GOT3 (cell line): ENCODE measurements around the gene SHTN1.

Experiments
- DNase-seq: peaks from one replicate; lab custom pipeline; 2025; ENCODE audit warnings: mixed read lengths; lab: John Stamatoyannopoulos, UW

Gene SHTN1

DNA sequence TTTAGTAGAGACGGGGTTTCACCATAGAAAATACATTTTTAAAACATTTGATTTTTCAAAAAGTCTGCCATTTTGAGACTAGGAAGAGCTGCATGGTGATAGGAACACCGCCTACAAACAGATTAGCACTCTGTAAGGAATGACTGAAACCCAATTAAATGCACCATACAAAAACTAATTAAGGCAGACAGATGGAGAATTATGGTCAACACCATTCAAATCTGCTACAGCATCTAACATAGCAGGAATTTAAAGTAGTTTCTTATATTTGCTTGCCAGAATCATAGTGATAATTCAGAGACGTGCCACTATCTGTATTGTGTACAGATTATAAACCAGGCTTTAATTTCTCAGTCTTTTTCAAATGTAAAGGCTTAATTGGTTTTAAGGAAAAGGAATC is 87.5 kb downstream of the SHTN1 start:
- no peak for DNase-seq

DNA sequence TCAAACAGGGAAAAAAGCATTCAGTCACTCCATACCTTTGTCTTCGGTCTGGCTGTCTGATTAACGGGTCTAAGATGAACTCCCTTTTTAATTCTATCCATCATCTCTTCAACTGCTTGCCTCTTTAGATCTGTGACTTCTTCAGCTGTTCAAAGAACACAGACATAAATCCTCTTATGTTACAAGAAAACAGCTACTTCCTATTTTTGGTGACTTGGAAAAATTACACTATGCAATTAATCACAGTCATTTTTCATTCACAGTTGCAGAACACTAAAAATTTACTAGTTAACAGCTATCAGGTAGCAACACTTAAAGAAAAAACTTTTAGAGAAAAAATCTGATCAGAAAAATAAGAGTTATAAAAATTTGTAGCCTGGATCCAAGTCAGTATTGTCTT is 89.6 kb downstream of the SHTN1 start:
- DNase-seq = no peak

DNA sequence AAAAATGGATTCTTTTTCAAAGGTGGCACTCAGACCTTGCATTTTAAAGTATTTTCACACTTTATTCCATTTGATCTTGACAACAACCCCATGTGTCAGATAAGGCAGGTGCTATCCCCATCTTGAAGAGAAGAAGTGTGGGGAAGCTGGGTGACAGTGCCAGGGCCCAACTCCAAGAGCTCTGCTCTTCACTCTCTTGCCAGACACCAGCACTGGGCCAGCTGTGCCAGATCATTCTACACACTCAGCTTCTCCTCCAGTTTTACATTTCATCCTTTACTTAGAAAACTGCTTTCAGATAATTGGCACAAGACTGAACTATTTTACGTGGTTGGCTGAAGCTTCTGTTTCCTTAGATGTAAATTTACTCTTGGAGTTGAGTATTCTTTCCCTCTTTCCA is 91.3 kb downstream of the SHTN1 start:
- no peak for DNase-seq

GRCh38 chr10:116912162-116912561 is 92.8 kb downstream of the SHTN1 start:
- no peak for DNase-seq

DNA sequence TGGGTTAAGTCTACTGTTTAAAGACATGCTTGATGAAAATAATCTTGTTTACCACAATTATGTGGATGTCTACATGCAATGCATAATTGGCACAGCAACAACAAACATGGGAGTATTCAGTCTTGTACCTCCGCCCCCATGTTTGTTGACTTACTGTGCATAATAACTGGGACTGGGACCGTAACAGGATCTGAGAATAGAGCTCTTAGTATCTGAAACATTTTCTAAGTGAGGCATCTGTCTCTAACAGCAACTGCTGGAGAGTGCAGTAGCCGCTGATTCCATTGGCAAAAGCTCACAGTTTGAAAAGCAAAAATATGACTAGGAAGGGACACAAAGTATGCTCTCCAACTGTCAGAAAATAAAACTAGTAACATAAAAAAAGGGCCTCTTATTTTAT is 94.1 kb downstream of the SHTN1 start:
- DNase-seq = no peak

DNA sequence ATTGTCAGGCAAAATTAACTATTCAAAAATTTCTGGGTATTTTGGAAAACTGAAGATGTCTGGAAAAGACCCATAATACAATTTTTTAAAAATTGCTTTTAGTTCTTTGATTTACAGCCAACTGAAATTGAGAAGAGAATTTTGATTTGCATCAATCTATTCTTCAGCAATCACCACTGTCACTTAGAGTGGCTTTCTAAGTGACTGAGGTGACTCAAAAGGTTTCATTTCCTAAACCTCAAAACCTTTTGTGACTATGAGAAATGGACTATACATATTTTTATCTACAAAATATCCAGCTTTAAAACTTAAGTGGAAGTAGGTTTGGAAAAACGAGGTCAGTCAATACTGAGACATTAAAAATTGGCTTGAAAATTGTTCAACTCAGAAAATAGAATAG is 95.7 kb downstream of the SHTN1 start:
- no peak for DNase-seq

DNA sequence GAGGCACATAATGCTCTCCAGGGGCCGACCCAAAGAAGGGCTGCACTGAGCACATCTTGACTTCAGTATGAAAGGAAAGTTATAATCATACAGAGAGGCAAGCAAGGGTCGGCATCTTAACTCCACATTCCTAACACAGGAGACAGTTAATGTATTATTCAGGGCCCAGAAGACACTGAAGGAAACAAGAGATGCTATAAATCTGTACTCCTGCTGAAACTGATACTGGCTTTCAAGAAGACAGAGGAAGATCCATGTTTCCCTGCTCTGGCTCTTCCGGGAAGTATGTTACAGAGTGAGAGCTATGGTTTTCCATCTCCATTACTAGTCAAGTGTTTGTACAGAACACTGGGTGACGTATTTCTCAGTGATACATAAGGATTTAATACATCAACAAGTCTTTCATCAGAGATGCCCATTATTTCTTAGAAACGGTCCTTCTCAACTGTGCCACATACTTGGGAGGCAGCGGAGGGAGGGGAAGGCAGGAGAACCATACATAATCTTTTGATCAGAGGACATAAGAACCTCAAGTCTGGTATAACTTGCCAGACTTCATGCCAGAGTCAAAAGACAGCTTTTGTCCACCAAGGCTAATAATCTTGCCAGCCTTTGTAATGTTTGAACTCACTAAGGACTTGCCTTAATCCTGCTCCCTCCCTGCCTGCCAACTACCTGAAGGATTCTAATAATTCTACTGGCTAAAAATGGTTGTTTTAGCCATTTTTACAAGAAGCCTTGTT is 97.6 kb downstream of the SHTN1 start:
- no peak for DNase-seq

- DNase-seq = no peak
These were observed 99.2 kb downstream of the SHTN1 start for GRCh38 chr10:116905845-116906210.

- DNase-seq = no peak
These were observed 105.4 kb downstream of the SHTN1 start for GRCh38 chr10:116899626-116900025.

GRCh38 chr10:116893686-116894037 is 111.3 kb downstream of the SHTN1 start:
- DNase-seq = no peak

DNA sequence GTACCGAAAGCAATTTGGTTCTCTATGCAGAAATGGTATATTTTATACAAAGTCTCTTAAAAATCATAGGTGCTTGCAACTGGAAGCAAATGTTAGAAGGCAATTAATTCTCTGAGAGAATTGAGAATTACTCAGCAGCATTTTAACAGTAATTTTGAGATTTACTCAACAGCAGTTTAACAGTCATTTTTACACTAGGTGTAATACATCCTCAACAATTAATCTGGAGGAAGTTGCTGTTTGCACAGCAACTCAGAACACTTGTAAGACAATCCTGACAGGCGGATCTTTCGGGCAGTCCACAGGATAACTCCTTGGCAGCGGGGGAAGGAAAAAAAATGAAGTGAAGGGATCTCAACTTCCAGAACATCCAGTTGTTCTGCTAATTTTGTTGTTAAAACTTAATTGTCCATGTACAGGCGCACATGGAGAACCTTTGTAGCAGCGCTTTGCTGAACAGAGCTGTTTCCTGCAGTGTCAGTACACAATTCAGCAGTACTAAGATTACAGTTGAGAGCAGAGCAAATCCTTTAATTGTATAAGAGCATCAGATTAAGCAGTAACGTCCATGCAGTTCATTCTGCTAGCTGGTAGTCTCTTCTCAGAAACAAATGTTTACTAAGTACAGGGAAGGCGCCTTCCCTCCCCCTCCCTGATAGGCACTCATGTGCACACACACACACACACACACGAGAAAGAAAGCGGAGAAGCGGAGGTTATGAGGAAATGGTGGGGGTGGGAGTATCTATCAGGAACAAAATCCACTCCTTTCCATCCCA is 111.9 kb downstream of the SHTN1 start:
- DNase-seq = no peak

DNA sequence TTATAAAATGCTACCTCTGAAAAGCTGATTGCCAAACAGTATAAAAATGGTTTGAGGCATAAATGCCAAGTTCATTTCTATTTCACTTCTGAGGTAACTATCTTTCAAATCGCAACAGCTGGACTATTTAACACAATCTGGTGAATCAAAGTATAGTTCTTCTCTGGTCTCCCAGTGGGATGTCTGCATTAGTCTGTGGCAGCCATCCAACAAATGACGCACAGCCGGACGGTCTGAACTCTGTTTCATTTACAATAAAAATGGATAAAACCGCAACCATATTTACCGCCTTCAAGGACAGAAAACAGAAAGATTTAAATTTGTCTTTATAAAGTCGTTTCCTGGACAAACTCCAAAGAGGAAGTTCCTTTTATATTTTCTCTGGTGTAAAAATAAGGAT is 113.8 kb downstream of the SHTN1 start:
- DNase-seq = no peak

DNA sequence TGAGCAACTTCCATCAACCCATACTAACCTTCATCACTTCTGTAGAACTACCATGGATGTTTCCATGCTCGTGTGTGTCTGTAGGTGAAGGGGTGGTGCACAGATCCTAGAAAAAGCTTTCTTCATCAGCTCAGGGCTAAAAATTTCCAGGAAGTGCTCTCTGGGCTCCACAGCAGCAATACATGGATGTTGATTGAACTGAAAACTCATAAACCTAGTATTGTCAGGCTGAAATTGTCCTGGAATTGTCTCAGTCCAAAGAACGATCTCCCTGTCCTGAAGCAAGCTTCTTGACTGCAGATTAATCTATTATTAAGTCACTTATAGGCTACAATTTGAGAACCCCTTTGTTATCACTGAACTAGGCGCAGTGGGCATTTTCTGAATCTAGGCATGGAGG is 115.9 kb downstream of the SHTN1 start:
- DNase-seq = no peak

DNA sequence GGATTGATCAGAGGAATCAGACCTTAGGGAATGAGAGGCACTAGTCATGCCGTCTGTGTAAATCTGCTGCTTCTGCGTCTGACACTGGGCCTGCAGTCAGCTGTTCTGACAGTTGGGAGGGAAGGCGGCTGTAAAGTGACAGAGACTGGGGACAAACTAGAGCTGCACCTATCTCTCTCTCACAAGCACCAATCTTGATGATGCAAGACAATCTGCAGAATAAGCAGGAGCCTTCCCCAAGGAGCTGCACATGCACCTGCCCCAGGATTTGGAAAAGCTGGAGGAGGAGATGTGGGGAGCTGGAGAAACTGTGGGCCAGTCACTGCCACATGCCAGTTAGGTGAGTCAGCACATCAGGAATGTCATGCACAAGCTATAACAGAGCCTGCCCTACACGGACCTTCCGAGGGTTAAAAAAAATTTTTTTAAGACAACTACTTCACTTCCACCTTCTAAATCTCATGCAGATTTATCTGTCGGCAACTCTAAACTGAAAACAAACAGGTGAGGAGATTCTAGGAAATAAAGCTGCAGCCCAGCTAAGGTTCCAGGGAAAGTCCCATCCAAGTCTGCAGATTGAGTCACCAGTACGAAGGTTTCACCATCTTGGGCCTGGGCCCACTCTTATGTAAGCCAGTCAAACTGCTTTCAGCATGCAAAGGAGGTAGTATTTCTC is 116.5 kb downstream of the SHTN1 start:
- DNase-seq = no peak

DNA sequence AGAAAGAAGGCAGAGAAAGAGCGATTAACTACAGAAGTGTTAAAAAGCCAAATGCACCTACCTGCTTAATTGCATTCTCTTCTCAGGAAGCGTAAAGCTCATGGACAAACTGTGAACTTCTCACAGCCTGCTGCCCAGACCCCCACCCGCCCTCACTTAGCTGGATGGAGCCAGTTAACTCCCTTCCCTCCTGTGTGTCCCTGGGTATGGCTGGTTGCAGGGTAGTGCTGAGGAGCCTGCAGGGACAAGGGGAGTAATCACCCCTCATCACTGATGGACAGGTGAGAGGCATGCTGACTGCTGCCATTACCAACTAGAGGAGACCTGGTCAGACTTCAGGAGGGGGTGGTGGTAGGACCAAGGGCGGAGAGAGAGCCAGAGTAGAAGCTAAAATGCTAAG is 118.2 kb downstream of the SHTN1 start:
- DNase-seq = no peak

DNA sequence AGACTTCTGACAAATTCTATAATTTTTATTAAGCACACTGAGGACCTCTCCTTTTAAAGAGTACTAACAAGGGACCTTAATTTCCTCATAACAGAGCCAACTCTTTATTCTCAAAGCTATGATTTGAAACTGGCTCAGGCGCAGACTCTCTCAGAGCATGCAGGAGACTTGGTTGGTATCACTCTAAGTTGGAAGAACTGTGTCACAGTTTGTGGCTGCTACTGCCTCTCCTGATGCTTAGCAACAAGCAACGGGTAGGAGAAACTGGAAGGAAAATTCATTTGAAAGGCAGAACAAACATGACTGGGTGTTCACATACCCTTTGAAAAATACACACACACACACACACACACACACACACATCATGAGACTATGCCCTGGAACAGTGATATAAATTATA is 122.3 kb downstream of the SHTN1 start:
- no peak for DNase-seq

GRCh38 chr10:116880716-116881482 is 124.1 kb downstream of the SHTN1 start:
- DNase-seq = no peak

DNA sequence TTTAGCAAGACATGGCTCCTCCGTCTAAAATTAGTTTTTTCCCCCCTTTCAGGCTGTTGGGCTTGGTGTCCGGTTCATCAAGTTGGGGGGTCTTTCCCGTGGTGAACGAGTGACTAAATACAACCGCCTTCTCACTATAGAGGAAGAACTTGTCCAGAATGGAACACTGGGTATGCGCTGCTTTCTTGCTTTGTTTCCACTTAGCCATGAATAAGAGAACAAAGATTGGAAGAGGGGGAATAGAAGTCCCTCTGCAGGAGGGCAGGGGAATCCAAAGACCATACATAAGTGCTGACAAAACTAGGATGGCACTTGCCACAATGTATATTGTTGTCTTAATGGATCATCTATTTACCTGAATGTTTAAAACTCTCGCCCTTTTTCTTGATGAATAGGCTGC is 125.2 kb downstream of the SHTN1 start:
- no peak for DNase-seq

GRCh38 chr10:116878123-116878522 is 126.9 kb downstream of the SHTN1 start:
- DNase-seq = no peak

- DNase-seq = no peak
These were observed 127.6 kb downstream of the SHTN1 start for GRCh38 chr10:116877391-116877790.

DNA sequence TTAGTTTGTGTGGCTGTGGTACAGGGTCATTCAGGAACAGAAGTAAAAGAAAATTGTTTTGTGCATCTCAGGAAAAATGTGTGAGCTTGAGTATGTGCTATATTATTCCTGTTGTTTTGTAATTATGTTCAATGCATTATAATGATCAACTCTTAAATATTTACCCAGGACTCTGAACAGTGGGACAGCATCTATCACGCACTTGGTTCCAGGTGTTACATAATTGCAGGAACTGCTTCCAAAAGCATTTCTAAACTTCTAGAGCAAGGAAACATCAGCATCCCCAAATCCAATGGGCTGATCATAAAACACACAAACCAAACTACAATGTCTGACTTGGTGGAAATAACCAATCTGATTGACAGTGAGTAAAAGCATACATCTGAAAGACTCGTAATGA is 129.1 kb downstream of the SHTN1 start:
- no peak for DNase-seq

DNA sequence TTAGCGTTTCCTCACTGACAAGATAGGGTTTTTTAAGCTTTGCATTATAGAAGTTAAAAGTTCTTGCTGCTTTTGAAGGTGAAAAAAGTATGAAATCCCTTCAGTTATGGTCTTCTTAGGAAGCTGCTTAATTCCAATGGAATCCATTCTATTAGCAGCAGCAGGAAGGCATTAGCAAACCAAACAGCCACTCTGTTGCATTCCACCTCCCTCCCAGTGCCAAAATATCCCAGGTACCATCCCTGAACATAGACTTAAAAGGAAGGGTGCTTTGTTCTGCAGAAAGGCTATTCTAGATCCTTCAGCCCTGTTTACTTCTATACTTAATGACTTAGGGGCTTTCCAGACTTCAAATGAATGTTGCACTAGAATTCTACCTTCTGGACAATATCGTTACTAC is 131.9 kb downstream of the SHTN1 start:
- DNase-seq = no peak

- no peak for DNase-seq
These were observed 134.0 kb downstream of the SHTN1 start for GRCh38 chr10:116870949-116871348.
